Erythroblast (primary cell): Measurements from ENCODE around the gene MRPL10.

Experiments
- GATA1 ChIP-seq: IDR thresholded peaks from 2 replicates; pipeline ENCODE4 v1.6.1; 2011; ENCODE audit warnings: low read depth, mild to moderate bottlenecking, control low read depth, low read length, moderate library complexity
- POLR2A ChIP-seq: IDR thresholded peaks from 2 replicates; pipeline ENCODE4 v1.6.1; 2011; ENCODE audit warnings: mild to moderate bottlenecking, low read length

- TF ChIP-seq POLR2A (no peak), GATA1 (no peak)
Observed at GRCh38 chr17:47862621-47863440, 31.5 kb upstream of the MRPL10 start.
